ENCODE results near the gene PHTF2. TPM values are rescaled to one million over a fixed set of nuclear protein-coding genes. Genes with fewer than 3 reads are reported as not detected.
A peak's percentile ranks its signal among the peaks of the same experiment; 100 is the strongest.

The PHTF2 gene
- total and polyA plus RNA-seq, 9 donors, result 7.0 to 22.2 (median 12.7) TPM

GRCh38 chr7:77931841-77932240 lies 133.3 kb downstream of the PHTF2 start:
- Histone ChIP-seq H3K4me3 (no peak overlapping the region), H3K4me1 (ENCODE audit: insufficient read depth) (no peaks in the 10 kb centered on the region), H3K27ac (no peak overlapping the region), H3K27me3 (no peaks in the 10 kb centered on the region), H3K9me3 (no peaks in the 10 kb centered on the region), H3K36me3 (no peaks in the 10 kb centered on the region)
- 63 to 84% (median 66%) methylated on average over 5 of the region's 5 CpGs for WGBS, 3 donors
- intact Hi-C loops (cut with DNase I), result no loop called here
- DNase-seq, result no peak
- TF ChIP-seq CTCF (IDR thresholded peaks at IDR 0.05), result no peak
- TF ChIP-seq EP300 (IDR thresholded peaks at IDR 0.05), result no peak
- no peak for TF ChIP-seq POLR2A (IDR thresholded peaks at IDR 0.05)

- H3K4me1 ChIP-seq (ENCODE audit: insufficient read depth), result no peaks in the 10 kb centered on the region
- H3K9me3 ChIP-seq, result no peaks in the 10 kb centered on the region
- no peak overlapping the region for H3K4me3 ChIP-seq
- TF ChIP-seq EP300 (IDR thresholded peaks at IDR 0.05) (no peak), POLR2A (IDR thresholded peaks at IDR 0.05) (no peak), CTCF (IDR thresholded peaks at IDR 0.05) (no peak)
- H3K36me3 ChIP-seq, result no peaks in the 10 kb centered on the region
- H3K27ac ChIP-seq, result no peak overlapping the region
- 91 to 92% (median 91%) methylated on average over 3 of the region's 3 CpGs for WGBS, 3 donors
- intact Hi-C loops (cut with DNase I), result no loop called here
- DNase-seq, result no peak
- no peaks in the 10 kb centered on the region for H3K27me3 ChIP-seq
Measured at GRCh38 chr7:77933394-77933793, 134.8 kb downstream of the PHTF2 start.

GRCh38 chr7:77935652-77936348 lies 137.2 kb downstream of the PHTF2 start:
- TF ChIP-seq EP300 (IDR thresholded peaks at IDR 0.05), result no peak
- TF ChIP-seq CTCF (IDR thresholded peaks at IDR 0.05), result no peak
- TF ChIP-seq POLR2A (IDR thresholded peaks at IDR 0.05), result no peak
- WGBS, 3 donors, result 30 to 56% (median 56%) methylated on average over 1 of the region's 1 CpG
- H3K4me1 ChIP-seq (ENCODE audit: insufficient read depth), result no peaks in the 10 kb centered on the region
- H3K9me3 ChIP-seq, result no peaks in the 10 kb centered on the region
- no peaks in the 10 kb centered on the region for H3K27me3 ChIP-seq
- intact Hi-C loops (cut with DNase I), result no loop called here
- no peak overlapping the region for H3K4me3 ChIP-seq
- no peak overlapping the region for H3K27ac ChIP-seq
- no peak for DNase-seq
- no peaks in the 10 kb centered on the region for H3K36me3 ChIP-seq

- no peak for TF ChIP-seq EP300 (IDR thresholded peaks at IDR 0.05)
- peak; percentile 12 to 32 (median 23) for TF ChIP-seq CTCF (IDR thresholded peaks at IDR 0.05)
- Histone ChIP-seq H3K27me3 (no peaks in the 10 kb centered on the region), H3K4me3 (no peak overlapping the region), H3K27ac (no peak overlapping the region), H3K9me3 (no peaks in the 10 kb centered on the region), H3K4me1 (ENCODE audit: insufficient read depth) (no peaks in the 10 kb centered on the region), H3K36me3 (no peaks in the 10 kb centered on the region)
- peak in 2 of 5 donors; percentile 8 to 33 for DNase-seq
- intact Hi-C loops (cut with DNase I), result no loop called here
Measured at GRCh38 chr7:77940647-77941046, 142.1 kb downstream of the PHTF2 start.

Data from ovary (tissue), 9 donors.